SK-N-SH (cell line): ENCODE results near the gene FAM53A. TPM values are rescaled to one million over a fixed set of nuclear protein-coding genes. Genes with fewer than 3 reads are reported as not detected.

ENCODE experiments used
- CTCF ChIA-PET: fragments of 300-600, 350-600 bp; formaldehyde crosslinking; extraction: SDS; loops from one replicate; lab custom pipeline; 2021; lab: Yijun Ruan, JAX
- POLR2A ChIA-PET: fragments of 350-600 bp; sonication (Branson Sonifier 250); formaldehyde crosslinking; extraction: SDS; loops from one replicate; lab custom pipeline; 2020; ENCODE audit warnings: antibody characterized with exemption, inconsistent platforms; lab: Yijun Ruan, JAX
- DNase-seq: peaks from one replicate; pipeline ENCODE4 v3.0.0; 2012
- H2AFZ ChIP-seq: fragments of 200-600 bp; sonication (generic); 2 replicates; pipeline ENCODE4 v1.8.1; 2016; ENCODE audit warnings: antibody characterized with exemption, mild to moderate bottlenecking, low read depth
- H3F3A ChIP-seq: fragments of 200-600 bp; sonication (generic); replicated peaks from 2 replicates; pipeline ENCODE3; 2016; ENCODE audit warnings: antibody characterized with exemption, mild to moderate bottlenecking; ENCODE audit not compliant: insufficient read depth
- H3K27ac ChIP-seq, 2 experiments: fragments of 200-500 bp in 1 of 2; fragments of 200-600 bp in 1 of 2; sonication (Bioruptor generic) in 1 of 2; sonication (generic), shearing (Covaris generic) in 1 of 2; 2 replicates each; pipeline versions ENCODE4 v1.5.1 to v1.6.1; 2014 to 2016; ENCODE audit warnings: low read depth in 2 of 2, inconsistent platforms in 1 of 2, low read length in 1 of 2, mild to moderate bottlenecking in 1 of 2, mixed read lengths in 1 of 2
- H3K27me3 ChIP-seq: fragments of 200-600 bp; sonication (generic), shearing (Covaris generic); 2 replicates; pipeline ENCODE4 v1.6.1; 2016; ENCODE audit warnings: mixed run types; ENCODE audit not compliant: insufficient read depth
- H3K36me3 ChIP-seq, 2 experiments: fragments of 200-500 bp in 1 of 2; fragments of 200-600 bp in 1 of 2; sonication (Bioruptor generic) in 1 of 2; sonication (generic) in 1 of 2; replicated peaks in 1 of 2; 2 replicates each; pipeline versions ENCODE3 to v1.5.1; 2014 to 2016; ENCODE audit warnings: low read length in 1 of 2, mild to moderate bottlenecking in 1 of 2; ENCODE audit not compliant: insufficient read depth in 2 of 2, control insufficient read depth in 1 of 2
- H3K4me1 ChIP-seq, 2 experiments: fragments of 200-500 bp in 1 of 2; fragments of 200-600 bp in 1 of 2; sonication (Bioruptor generic) in 1 of 2; sonication (generic), shearing (Covaris generic) in 1 of 2; 2 replicates each; pipeline versions ENCODE4 v1.5.1 to v1.6.1; 2014 to 2016; ENCODE audit warnings: low read depth in 1 of 2, low read length in 1 of 2, mixed run types in 1 of 2; ENCODE audit not compliant: insufficient read depth in 2 of 2, control insufficient read depth in 1 of 2
- H3K4me2 ChIP-seq: fragments of 200-600 bp; sonication (generic), shearing (Covaris generic); 2 replicates; pipeline ENCODE4 v1.6.1; 2017; ENCODE audit warnings: mixed run types
- H3K4me3 ChIP-seq, 2 experiments: fragments of 200-500 bp in 1 of 2; fragments of 200-600 bp in 1 of 2; sonication (Bioruptor generic) in 1 of 2; sonication (generic), shearing (Covaris generic) in 1 of 2; 2 replicates each; pipeline versions ENCODE4 v1.5.1 to v1.8.1; 2014 to 2016; ENCODE audit warnings: low read depth in 2 of 2, inconsistent platforms in 1 of 2, low read length in 1 of 2, mild to moderate bottlenecking in 1 of 2, mixed read lengths in 1 of 2, moderate library complexity in 1 of 2
- H3K79me2 ChIP-seq: fragments of 200-600 bp; sonication (generic); 2 replicates; pipeline ENCODE4 v1.8.1; 2017; ENCODE audit warnings: mild to moderate bottlenecking; ENCODE audit not compliant: insufficient read depth
- H3K9ac ChIP-seq: fragments of 200-600 bp; sonication (generic); 2 replicates; pipeline ENCODE4 v1.6.1; 2017; ENCODE audit warnings: mixed run types
- H3K9me2 ChIP-seq: fragments of 200-600 bp; sonication (generic); 2 replicates; pipeline ENCODE4 v1.6.1; 2017; ENCODE audit warnings: mixed run types
- H3K9me3 ChIP-seq: fragments of 200-600 bp; sonication (generic); 2 replicates; pipeline ENCODE4 v1.6.1; 2017; ENCODE audit warnings: mixed run types, mild to moderate bottlenecking, moderate library complexity
- H4K20me1 ChIP-seq: fragments of 200-600 bp; sonication (generic); 2 replicates; pipeline ENCODE4 v1.6.1; 2017; ENCODE audit warnings: mild to moderate bottlenecking, mixed run types; ENCODE audit not compliant: insufficient read depth
- FOSL2 ChIP-seq: IDR thresholded peaks from 2 replicates; pipeline ENCODE4 v1.4.0; 2012; ENCODE audit warnings: low read depth, mild to moderate bottlenecking, moderate library complexity, borderline replicate concordance
- GABPA ChIP-seq: IDR thresholded peaks from 2 replicates; pipeline ENCODE4 v1.4.0; 2012; ENCODE audit warnings: low read depth, mild to moderate bottlenecking
- JUND ChIP-seq: IDR thresholded peaks from 2 replicates; pipeline ENCODE4 v1.4.0; 2012
- NFIC ChIP-seq: IDR thresholded peaks from 2 replicates; pipeline ENCODE4 v1.4.0; 2012; ENCODE audit warnings: borderline replicate concordance
- NRF1 ChIP-seq: IDR thresholded peaks from 2 replicates; pipeline ENCODE4 v1.6.1; 2012; ENCODE audit warnings: low read depth, mild to moderate bottlenecking, low read length
- PBX3 ChIP-seq: IDR thresholded peaks from 2 replicates; pipeline ENCODE4; 2012
- SIN3A ChIP-seq: IDR thresholded peaks from 2 replicates; pipeline ENCODE4 v1.6.1; 2012; ENCODE audit warnings: low read depth, mild to moderate bottlenecking, low read length, moderate library complexity, borderline replicate concordance
- TEAD4 ChIP-seq: IDR thresholded peaks from 2 replicates; pipeline ENCODE4 v1.4.0; 2012; ENCODE audit warnings: mild to moderate bottlenecking, borderline replicate concordance; ENCODE audit not compliant: insufficient read depth
- ZBTB33 ChIP-seq: IDR thresholded peaks from 2 replicates; pipeline ENCODE4 v1.4.0; 2012; ENCODE audit warnings: low read depth, borderline replicate concordance
- WGBS: methylation state at CpG from one replicate; pipeline ENCODE4 v1.1.6; 2017; ENCODE audit warnings: low lambda C conversion rate; 5-methylcytosine and 5-hydroxymethylcytosine counted together
- polyA plus RNA-seq, 3 experiments: library from polyadenylated mRNA; depleted of rRNA; stranded (reverse); fragments of >200 nt; gene quantifications; 2 replicates each; pipeline ENCODE4 v1.2.3, GENCODE V29; 2012
- TF ChIP-seq, protein P1 (sequence below): IDR thresholded peaks from 2 replicates; pipeline ENCODE4 v1.4.0; 2012; ENCODE audit warnings: low read depth, borderline replicate concordance

Gene FAM53A
- polyA plus RNA-seq, 1 of the 3 experiments (the other 2 are of a cell fraction): 7.6 TPM

DNA sequence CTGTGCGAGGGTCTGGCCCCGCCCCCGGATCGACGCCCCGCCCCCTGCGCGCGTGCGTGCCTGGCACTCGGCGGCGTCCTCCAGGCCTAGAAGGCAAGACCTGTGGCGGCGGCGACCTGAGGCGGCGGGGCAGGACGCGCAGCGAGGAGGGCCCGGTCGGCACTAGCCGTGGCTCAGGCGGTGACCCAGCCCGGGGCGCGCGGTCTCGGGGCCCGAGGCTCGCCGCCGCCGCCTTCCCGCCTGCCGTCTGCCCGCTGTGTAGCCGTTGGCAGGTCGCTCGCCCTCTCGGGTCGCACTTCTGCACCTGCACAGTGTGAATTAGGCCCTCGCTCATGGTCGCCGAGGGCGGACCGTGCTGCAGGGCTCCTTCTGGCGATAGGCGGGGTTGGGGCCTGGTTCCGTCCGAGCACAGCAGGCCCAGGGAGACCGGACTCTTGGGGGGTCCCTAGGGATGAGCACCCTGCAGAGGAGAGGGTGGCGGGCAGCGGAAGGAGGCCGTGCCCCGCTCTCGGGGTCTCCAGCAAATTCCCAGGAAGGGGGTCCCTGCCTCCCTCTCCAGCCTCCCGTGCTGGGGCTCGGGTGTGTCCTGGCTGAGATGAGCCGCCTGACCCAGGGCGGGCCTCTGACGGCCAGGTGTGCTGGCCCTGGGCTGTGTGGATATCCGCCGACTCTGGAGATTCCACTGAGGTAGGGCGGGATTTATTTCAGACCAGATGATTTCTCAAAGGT, 557 bp upstream of the FAM53A start:
- WGBS: 19% methylated on average over 14 of the region's 66 CpGs
- Histone ChIP-seq H3K4me3 (peak overlapping the region in 1 of 2 experiments; percentile 67; a peak in 2 of 4 replicates), H4K20me1 (no peaks in the 10 kb centered on the region), H3K9me2 (no peaks in the 10 kb centered on the region), H3K79me2 (peaks cover 11% of the 10 kb centered on the region), H3K4me2 (peak overlapping the region; percentile 28; the same call in 1 of the 2 replicates), H2AFZ (no peak overlapping the region), H3K9me3 (no peaks in the 10 kb centered on the region), H3K36me3 (peaks cover 0 to under 1% of the 10 kb centered on the region in 2 experiments), H3F3A (peaks cover 23% of the 10 kb centered on the region), H3K27ac (peak overlapping the region in 1 of 2 experiments; percentile 18; a peak in 1 of 4 replicates), H3K4me1 (peaks cover 4 to 13% of the 10 kb centered on the region in 2 experiments; a peak in 2 of 4 replicates), H3K9ac (no peak overlapping the region), H3K27me3 (no peaks in the 10 kb centered on the region)
- ChIA-PET POLR2A (no interaction called here), CTCF (interaction anchor here (6.2 kb wide), 1 partner anchor 8 kb away, joined by 32 read pairs; no protein-coding TSS in a partner anchor)
- no peak for DNase-seq
- no peak for TF ChIP-seq TEAD4
- TF ChIP-seq NRF1: peak; percentile 58

GRCh38 chr4:1683261-1683735, 815 bp downstream of the FAM53A start:
- H3K9me2 ChIP-seq: no peaks in the 10 kb centered on the region
- H3K79me2 ChIP-seq: peaks cover 11% of the 10 kb centered on the region
- H3K27ac ChIP-seq: peak overlapping the region; percentile 61 to 94; a peak in 3 of 4 replicates
- peak overlapping the region; percentile 88 for H3K9ac ChIP-seq
- DNase-seq: no peak
- POLR2A ChIA-PET: no interaction called here
- peak overlapping the region; percentile 65 to 67 for H3K4me3 ChIP-seq
- H3K4me2 ChIP-seq: peak overlapping the region; percentile 93
- H3F3A ChIP-seq: peaks cover 23% of the 10 kb centered on the region
- CTCF ChIA-PET: interaction anchor here (6.2 kb wide), 1 partner anchor 9 kb away, joined by 32 read pairs; no protein-coding TSS in a partner anchor
- H3K9me3 ChIP-seq: no peaks in the 10 kb centered on the region
- no peaks in the 10 kb centered on the region for H4K20me1 ChIP-seq
- TF ChIP-seq ZBTB33: no peak
- TF ChIP-seq PBX3: peak; percentile 38
- TF ChIP-seq NRF1: no peak
- peak; percentile 21; the same call in 1 of the 2 replicates for TF ChIP-seq JUND
- TF ChIP-seq FOSL2: peak; percentile 37; the same call in 1 of the 2 replicates
- peak; percentile 65; the same call in 1 of the 2 replicates for TF ChIP-seq NFIC
- 0 out of 2 replicates have a peak, but pooled peaks have one; percentile 13 for TF ChIP-seq SIN3A
- no peak for TF ChIP-seq GABPA
- TF ChIP-seq, protein P1, sequence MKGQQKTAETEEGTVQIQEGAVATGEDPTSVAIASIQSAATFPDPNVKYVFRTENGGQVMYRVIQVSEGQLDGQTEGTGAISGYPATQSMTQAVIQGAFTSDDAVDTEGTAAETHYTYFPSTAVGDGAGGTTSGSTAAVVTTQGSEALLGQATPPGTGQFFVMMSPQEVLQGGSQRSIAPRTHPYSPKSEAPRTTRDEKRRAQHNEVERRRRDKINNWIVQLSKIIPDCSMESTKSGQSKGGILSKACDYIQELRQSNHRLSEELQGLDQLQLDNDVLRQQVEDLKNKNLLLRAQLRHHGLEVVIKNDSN: no peak
- no peaks in the 10 kb centered on the region for H3K27me3 ChIP-seq
- H2AFZ ChIP-seq: peak overlapping the region; percentile 89; the same call in 1 of the 2 replicates
- H3K4me1 ChIP-seq: peaks cover 4 to 13% of the 10 kb centered on the region in 2 experiments; a peak in 2 of 4 replicates
- 15% methylated on average over 13 of the region's 13 CpGs for WGBS
- no peaks in the 10 kb centered on the region for H3K36me3 ChIP-seq
